ENCODE data around the gene VTI1A. TPM values are rescaled to one million over a fixed set of nuclear protein-coding genes. Genes with fewer than 3 reads are reported as not detected.

The VTI1A gene
- total and polyA plus RNA-seq, 4 donors: 5.5 to 26.9 (median 13.1) TPM

DNA sequence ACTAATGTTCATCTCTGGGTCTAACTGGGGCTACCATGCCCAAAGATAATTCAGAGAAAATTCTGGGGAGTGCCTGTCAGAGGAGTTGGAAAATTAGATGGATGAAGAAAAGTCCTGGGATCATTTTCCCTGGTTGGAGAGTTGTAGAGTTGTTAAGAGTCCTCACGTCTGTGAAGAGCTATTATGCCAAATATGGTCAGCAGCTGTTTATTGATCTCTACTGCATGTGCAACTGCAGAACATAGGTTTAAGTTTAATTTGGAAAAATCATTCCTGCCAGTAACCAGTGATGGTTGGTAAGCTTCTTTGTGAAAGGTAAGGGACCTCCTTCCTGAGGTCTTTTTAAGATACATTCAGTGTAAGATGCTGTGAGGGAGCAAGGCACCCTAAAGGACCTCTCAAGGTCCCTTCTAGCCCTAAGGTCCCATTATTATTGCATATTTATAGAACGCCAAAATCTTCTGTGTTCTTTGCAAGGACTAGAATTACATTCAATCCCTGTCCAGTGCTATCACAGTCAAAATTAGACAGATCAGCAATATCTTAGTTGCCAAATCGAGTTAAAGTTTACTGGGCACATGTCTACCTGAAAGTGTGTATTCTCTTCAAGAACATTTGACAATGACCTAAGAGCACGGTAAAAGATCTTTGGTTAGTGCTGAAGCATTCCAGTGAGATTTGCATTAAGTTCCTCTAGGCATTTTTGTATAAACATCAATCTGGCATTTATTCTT is 62.7 kb downstream of the VTI1A start:
- WGBS: 41% methylated on average over 4 of the region's 4 CpGs
- TF ChIP-seq HNF4G (IDR thresholded peaks at IDR 0.05) (no peak), EGR1 (IDR thresholded peaks at IDR 0.05; ENCODE audit: low read depth in 2 of 2) (no peak), RAD21 (IDR thresholded peaks at IDR 0.05) (no peak)
- TF ChIP-seq, protein P1, sequence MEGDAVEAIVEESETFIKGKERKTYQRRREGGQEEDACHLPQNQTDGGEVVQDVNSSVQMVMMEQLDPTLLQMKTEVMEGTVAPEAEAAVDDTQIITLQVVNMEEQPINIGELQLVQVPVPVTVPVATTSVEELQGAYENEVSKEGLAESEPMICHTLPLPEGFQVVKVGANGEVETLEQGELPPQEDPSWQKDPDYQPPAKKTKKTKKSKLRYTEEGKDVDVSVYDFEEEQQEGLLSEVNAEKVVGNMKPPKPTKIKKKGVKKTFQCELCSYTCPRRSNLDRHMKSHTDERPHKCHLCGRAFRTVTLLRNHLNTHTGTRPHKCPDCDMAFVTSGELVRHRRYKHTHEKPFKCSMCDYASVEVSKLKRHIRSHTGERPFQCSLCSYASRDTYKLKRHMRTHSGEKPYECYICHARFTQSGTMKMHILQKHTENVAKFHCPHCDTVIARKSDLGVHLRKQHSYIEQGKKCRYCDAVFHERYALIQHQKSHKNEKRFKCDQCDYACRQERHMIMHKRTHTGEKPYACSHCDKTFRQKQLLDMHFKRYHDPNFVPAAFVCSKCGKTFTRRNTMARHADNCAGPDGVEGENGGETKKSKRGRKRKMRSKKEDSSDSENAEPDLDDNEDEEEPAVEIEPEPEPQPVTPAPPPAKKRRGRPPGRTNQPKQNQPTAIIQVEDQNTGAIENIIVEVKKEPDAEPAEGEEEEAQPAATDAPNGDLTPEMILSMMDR (IDR thresholded peaks at IDR 0.05; ENCODE audit: low read depth, low read length, missing input control): no peak
- TF ChIP-seq, protein P2, sequence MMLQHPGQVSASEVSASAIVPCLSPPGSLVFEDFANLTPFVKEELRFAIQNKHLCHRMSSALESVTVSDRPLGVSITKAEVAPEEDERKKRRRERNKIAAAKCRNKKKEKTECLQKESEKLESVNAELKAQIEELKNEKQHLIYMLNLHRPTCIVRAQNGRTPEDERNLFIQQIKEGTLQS (IDR thresholded peaks at IDR 0.05): no peak
- Histone ChIP-seq H3K36me3 (ENCODE audit: control insufficient read depth in 4 of 4, insufficient read depth in 3 of 4, low read depth in 1 of 4, low read length in 3 of 4) (no peaks in the 10 kb centered on the region), H3K27ac (ENCODE audit: low read depth in 1 of 2, low read length in 2 of 2) (no peak overlapping the region), H3K4me3 (ENCODE audit: low read depth in 1 of 3, low read length in 3 of 3) (no peak overlapping the region), H3K9me3 (ENCODE audit: control insufficient read depth in 4 of 4, low read length in 3 of 4) (no peaks in the 10 kb centered on the region), H3K27me3 (ENCODE audit: control insufficient read depth in 4 of 4, insufficient read depth in 4 of 4, low read length in 3 of 4) (no peaks in the 10 kb centered on the region), H3K9ac (ENCODE audit: low read depth in 1 of 2, low read length in 2 of 2) (no peak overlapping the region), H3K4me1 (ENCODE audit: control insufficient read depth in 4 of 4, insufficient read depth in 4 of 4, low read length in 3 of 4) (peaks cover 1 to 7% (median 5%) of the 10 kb centered on the region in 4 donors)
- DNase-seq (ENCODE audit: low spot score): no peak

DNA sequence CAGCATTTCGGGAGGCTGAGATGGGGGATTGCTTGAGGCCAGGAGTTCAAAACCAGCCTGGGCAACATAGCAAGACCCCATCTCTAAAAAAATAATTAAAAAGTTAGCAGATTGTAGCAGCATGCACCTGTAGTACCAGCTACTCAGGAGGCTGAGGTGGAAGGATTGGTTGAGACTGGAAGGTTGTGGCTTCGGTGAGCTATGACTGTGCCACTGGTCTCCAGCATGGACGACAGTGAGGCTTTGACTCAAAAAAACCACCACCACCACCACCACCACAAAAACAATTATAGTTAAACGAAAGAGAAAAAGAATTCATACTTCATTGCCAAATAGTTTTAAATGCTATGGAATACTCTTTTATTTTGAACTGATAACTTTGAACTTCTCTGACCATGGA is 63.4 kb downstream of the VTI1A start:
- Histone ChIP-seq H3K27ac (ENCODE audit: low read depth in 1 of 2, low read length in 2 of 2) (no peak overlapping the region), H3K9me3 (ENCODE audit: control insufficient read depth in 4 of 4, low read length in 3 of 4) (no peaks in the 10 kb centered on the region), H3K36me3 (ENCODE audit: control insufficient read depth in 4 of 4, insufficient read depth in 3 of 4, low read depth in 1 of 4, low read length in 3 of 4) (no peaks in the 10 kb centered on the region), H3K9ac (ENCODE audit: low read depth in 1 of 2, low read length in 2 of 2) (no peak overlapping the region), H3K4me3 (ENCODE audit: low read depth in 1 of 3, low read length in 3 of 3) (no peak overlapping the region), H3K27me3 (ENCODE audit: control insufficient read depth in 4 of 4, insufficient read depth in 4 of 4, low read length in 3 of 4) (no peaks in the 10 kb centered on the region), H3K4me1 (ENCODE audit: control insufficient read depth in 4 of 4, insufficient read depth in 4 of 4, low read length in 3 of 4) (peaks cover 2 to 8% (median 7%) of the 10 kb centered on the region in 4 donors)
- DNase-seq (ENCODE audit: low spot score): no peak
- WGBS: 92% methylated on average over 4 of the region's 4 CpGs
- TF ChIP-seq RXRA (IDR thresholded peaks at IDR 0.05): no peak
- TF ChIP-seq, protein P1 (IDR thresholded peaks at IDR 0.05; ENCODE audit: low read depth, low read length, missing input control): no peak
- TF ChIP-seq SP1 (IDR thresholded peaks at IDR 0.05): no peak
- no peak for TF ChIP-seq YY1 (IDR thresholded peaks at IDR 0.05)
- TF ChIP-seq, protein P3, sequence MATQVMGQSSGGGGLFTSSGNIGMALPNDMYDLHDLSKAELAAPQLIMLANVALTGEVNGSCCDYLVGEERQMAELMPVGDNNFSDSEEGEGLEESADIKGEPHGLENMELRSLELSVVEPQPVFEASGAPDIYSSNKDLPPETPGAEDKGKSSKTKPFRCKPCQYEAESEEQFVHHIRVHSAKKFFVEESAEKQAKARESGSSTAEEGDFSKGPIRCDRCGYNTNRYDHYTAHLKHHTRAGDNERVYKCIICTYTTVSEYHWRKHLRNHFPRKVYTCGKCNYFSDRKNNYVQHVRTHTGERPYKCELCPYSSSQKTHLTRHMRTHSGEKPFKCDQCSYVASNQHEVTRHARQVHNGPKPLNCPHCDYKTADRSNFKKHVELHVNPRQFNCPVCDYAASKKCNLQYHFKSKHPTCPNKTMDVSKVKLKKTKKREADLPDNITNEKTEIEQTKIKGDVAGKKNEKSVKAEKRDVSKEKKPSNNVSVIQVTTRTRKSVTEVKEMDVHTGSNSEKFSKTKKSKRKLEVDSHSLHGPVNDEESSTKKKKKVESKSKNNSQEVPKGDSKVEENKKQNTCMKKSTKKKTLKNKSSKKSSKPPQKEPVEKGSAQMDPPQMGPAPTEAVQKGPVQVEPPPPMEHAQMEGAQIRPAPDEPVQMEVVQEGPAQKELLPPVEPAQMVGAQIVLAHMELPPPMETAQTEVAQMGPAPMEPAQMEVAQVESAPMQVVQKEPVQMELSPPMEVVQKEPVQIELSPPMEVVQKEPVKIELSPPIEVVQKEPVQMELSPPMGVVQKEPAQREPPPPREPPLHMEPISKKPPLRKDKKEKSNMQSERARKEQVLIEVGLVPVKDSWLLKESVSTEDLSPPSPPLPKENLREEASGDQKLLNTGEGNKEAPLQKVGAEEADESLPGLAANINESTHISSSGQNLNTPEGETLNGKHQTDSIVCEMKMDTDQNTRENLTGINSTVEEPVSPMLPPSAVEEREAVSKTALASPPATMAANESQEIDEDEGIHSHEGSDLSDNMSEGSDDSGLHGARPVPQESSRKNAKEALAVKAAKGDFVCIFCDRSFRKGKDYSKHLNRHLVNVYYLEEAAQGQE (IDR thresholded peaks at IDR 0.05): no peak
- no peak for TF ChIP-seq GABPA (IDR thresholded peaks at IDR 0.05 in 1 of 2, conservative IDR thresholded peaks at IDR 0.05 in 1 of 2)
- TF ChIP-seq, protein P4, sequence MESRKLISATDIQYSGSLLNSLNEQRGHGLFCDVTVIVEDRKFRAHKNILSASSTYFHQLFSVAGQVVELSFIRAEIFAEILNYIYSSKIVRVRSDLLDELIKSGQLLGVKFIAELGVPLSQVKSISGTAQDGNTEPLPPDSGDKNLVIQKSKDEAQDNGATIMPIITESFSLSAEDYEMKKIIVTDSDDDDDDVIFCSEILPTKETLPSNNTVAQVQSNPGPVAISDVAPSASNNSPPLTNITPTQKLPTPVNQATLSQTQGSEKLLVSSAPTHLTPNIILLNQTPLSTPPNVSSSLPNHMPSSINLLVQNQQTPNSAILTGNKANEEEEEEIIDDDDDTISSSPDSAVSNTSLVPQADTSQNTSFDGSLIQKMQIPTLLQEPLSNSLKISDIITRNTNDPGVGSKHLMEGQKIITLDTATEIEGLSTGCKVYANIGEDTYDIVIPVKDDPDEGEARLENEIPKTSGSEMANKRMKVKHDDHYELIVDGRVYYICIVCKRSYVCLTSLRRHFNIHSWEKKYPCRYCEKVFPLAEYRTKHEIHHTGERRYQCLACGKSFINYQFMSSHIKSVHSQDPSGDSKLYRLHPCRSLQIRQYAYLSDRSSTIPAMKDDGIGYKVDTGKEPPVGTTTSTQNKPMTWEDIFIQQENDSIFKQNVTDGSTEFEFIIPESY (IDR thresholded peaks at IDR 0.05): no peak
- TF ChIP-seq TAF1 (conservative IDR thresholded peaks at IDR 0.05): no peak
- TF ChIP-seq FOXA2 (IDR thresholded peaks at IDR 0.05): no peak

Data from liver (tissue), 9 donors.